Adrenal gland (tissue), 5 donors: Measurements from ENCODE around the gene TCF4.

Experiments
- CTCF ChIP-seq, 6 experiments: fragments of 450-650 bp in 4 of 6; fragments of 200-600 bp in 2 of 6; sonication (generic) in 1 of 6; IDR thresholded peaks; 1 replicate in 5 of 6; 2 replicates in 1 of 6; pipeline versions ENCODE4 v1.5.1 to v1.8.0; 2016 to 2021; ENCODE audit warnings: antibody characterized with exemption in 6 of 6, mild to moderate bottlenecking in 2 of 6, moderate library complexity in 1 of 6
- POLR2A ChIP-seq, 2 donors: fragments of 450-650 bp; IDR thresholded peaks; one replicate each; pipeline ENCODE4 v1.6.1; 2017; ENCODE audit warnings: antibody characterized with exemption in 2 of 2, mild to moderate bottlenecking in 2 of 2, moderate library complexity in 1 of 2
- donor health status: DM: no; HTN: no; CAD: no.

- TF ChIP-seq CTCF (IDR thresholded peaks at IDR 0.05) (peak; percentile 56 to 88 (median 84)), POLR2A (IDR thresholded peaks at IDR 0.05) (no peak)
These were observed 353.5 kb downstream of the TCF4 start for GRCh38 chr18:55234366-55235093.
